T-cell (primary cell): ENCODE data around the gene AQP9. TPM values are rescaled to one million over a fixed set of nuclear protein-coding genes. Genes with fewer than 3 reads are reported as not detected.
"Not testable (repeated sequence)": the region's sequence is repeated elsewhere in the genome, so short reads cannot be mapped to it uniquely, and the experiment has no call there.

Source experiments
- ATAC-seq, 4 experiments: fragments of 200-7000 bp in 3 of 4; fragments of 150-1000 bp in 1 of 4; cut with Tn5 transposase; replicated peaks in 1 of 4; 1 replicate in 3 of 4; 2 replicates in 1 of 4; pipeline ENCODE4 v1.10.0; 2021; ENCODE audit warnings: moderate library complexity in 3 of 4, mild to moderate bottlenecking in 2 of 4, moderate number of reproducible peaks in 1 of 4
- CTCF ChIA-PET, 2 donors: fragments of 300-600 bp; sonication (Branson Sonifier 250); formaldehyde crosslinking; loops; one replicate each; lab custom pipeline; 2022; ENCODE audit warnings: antibody characterized with exemption in 2 of 2; lab: Charles Lee
- POLR2A ChIA-PET, 2 donors: fragments of 300-600 bp; sonication (Branson Sonifier 250); formaldehyde crosslinking; loops; one replicate each; lab custom pipeline; 2022; ENCODE audit warnings: antibody characterized with exemption in 2 of 2; lab: Charles Lee
- DNase-seq, 35 experiments: peaks; one replicate each; pipeline versions ENCODE4 v3.0.0 to v3.0.0-alpha.2; 2013 to 2023
- H3K27ac ChIP-seq: one replicate; pipeline ENCODE4 v1.5.1; 2013; ENCODE audit warnings: low read length
- H3K27me3 ChIP-seq, 2 experiments: replicated peaks in 1 of 2; 1 replicate in 1 of 2; 2 replicates in 1 of 2; pipeline versions ENCODE4 v1.6.1 to v1.7.0; 2013; ENCODE audit warnings: low read length in 1 of 2, mixed read lengths in 1 of 2; ENCODE audit not compliant: control insufficient read depth in 2 of 2, insufficient read depth in 2 of 2; ENCODE audit errors: extremely low read depth in 1 of 2
- H3K36me3 ChIP-seq, 2 donors: 1 replicate in 1 of 2; 2 replicates in 1 of 2; pipeline versions ENCODE4 v1.6.1 to v1.7.0; 2013; ENCODE audit warnings: low read length in 1 of 2; ENCODE audit not compliant: control insufficient read depth in 2 of 2, insufficient read depth in 1 of 2; ENCODE audit errors: extremely low read depth in 1 of 2
- H3K4me1 ChIP-seq, 2 experiments: 1 replicate in 1 of 2; 2 replicates in 1 of 2; pipeline versions ENCODE4 v1.6.1 to v1.7.0; 2013; ENCODE audit warnings: low read length in 2 of 2, mixed read lengths in 1 of 2; ENCODE audit not compliant: insufficient read depth in 2 of 2, control insufficient read depth in 1 of 2; ENCODE audit errors: extremely low read depth in 1 of 2
- H3K4me3 ChIP-seq, 2 donors: 1 replicate in 1 of 2; 2 replicates in 1 of 2; pipeline versions ENCODE4 v1.5.1 to v1.7.0; 2013; ENCODE audit warnings: mild to moderate bottlenecking in 2 of 2, low read length in 1 of 2, moderate library complexity in 1 of 2; ENCODE audit not compliant: control insufficient read depth in 1 of 2; ENCODE audit errors: extremely low read depth in 1 of 2
- H3K9me3 ChIP-seq: 2 replicates; pipeline ENCODE4 v1.7.0; 2013
- H3K27ac Mint-ChIP-seq, 2 donors: one replicate each; pipeline ENCODE4 v1.8.0; 2020 to 2021; ENCODE audit warnings: mild to moderate bottlenecking in 2 of 2, mixed read lengths in 2 of 2
- H3K27me3 Mint-ChIP-seq, 2 donors: one replicate each; pipeline ENCODE4 v1.8.0; 2021 to 2022; ENCODE audit warnings: mixed read lengths in 2 of 2
- H3K36me3 Mint-ChIP-seq: one replicate; pipeline ENCODE4 v1.8.0; 2021; ENCODE audit warnings: mixed read lengths
- H3K4me1 Mint-ChIP-seq, 3 donors: one replicate each; pipeline ENCODE4 v1.8.0; 2020 to 2022; ENCODE audit warnings: mixed read lengths in 3 of 3, mild to moderate bottlenecking in 1 of 3
- H3K4me3 Mint-ChIP-seq, 3 donors: one replicate each; pipeline ENCODE4 v1.8.0; 2020 to 2022; ENCODE audit warnings: mild to moderate bottlenecking in 3 of 3, mixed read lengths in 3 of 3, moderate library complexity in 3 of 3
- H3K9me3 Mint-ChIP-seq, 3 donors: one replicate each; pipeline ENCODE4 v1.8.0; 2020 to 2022; ENCODE audit warnings: mixed read lengths in 3 of 3
- WGBS: methylation state at CpG from one replicate; pipeline ENCODE4 v1.1.5; 2013; ENCODE audit warnings: missing lambda C conversion rate; ENCODE audit not compliant: insufficient coverage; 5-methylcytosine and 5-hydroxymethylcytosine counted together
- total RNA-seq, 35 experiments: library from RNA in 6 of 35; stranded (reverse) in 6 of 35; fragments of 120-200 nt in 1 of 35; gene quantifications; one replicate each; pipeline versions ENCODE4 v1.2.1 to v1.2.4 and lab custom pipeline; 2013 to 2026

The AQP9 gene
- total RNA-seq, 5 donors from 2014 or later (not counting 1 experiment from before 2014, with no cell fraction given), result 0.09 to 0.23 TPM; not detected in 3

- Histone ChIP-seq H3K27ac (no peak overlapping the region), H3K4me3 (no peak overlapping the region), H3K36me3 (no peaks in the 10 kb centered on the region), H3K9me3 (no peaks in the 10 kb centered on the region), H3K4me1 (peaks cover 0 to under 1% of the 10 kb centered on the region in 2 experiments), H3K27me3 (peaks cover 3 to 12% of the 10 kb centered on the region in 2 experiments)
- H3K36me3 Mint-ChIP-seq, result no peaks in the 10 kb centered on the region
- no peak overlapping the region for H3K4me3 Mint-ChIP-seq
- no peak overlapping the region for H3K27ac Mint-ChIP-seq
- ChIA-PET CTCF (no interaction called here), POLR2A (no interaction called here)
- 81% methylated on average over 1 of the region's 4 CpGs for WGBS
- DNase-seq (no peak), ATAC-seq (no peak)
- peaks cover 0 to 4% (median 0%) of the 10 kb centered on the region in 3 donors for H3K9me3 Mint-ChIP-seq
- H3K4me1 Mint-ChIP-seq, result peaks cover 0 to 4% (median 2%) of the 10 kb centered on the region in 3 donors
- H3K27me3 Mint-ChIP-seq, result peaks cover 35 to 57% of the 10 kb centered on the region in 2 donors
Measured at GRCh38 chr15:58190419-58190818, 52.2 kb downstream of the AQP9 start.

- H3K4me3 Mint-ChIP-seq, H3K27me3 ChIP-seq, POLR2A ChIA-PET, ATAC-seq, H3K9me3 Mint-ChIP-seq, H3K4me1 ChIP-seq, H3K27ac Mint-ChIP-seq, H3K27ac ChIP-seq, H3K4me3 ChIP-seq, H3K36me3 Mint-ChIP-seq, H3K36me3 ChIP-seq, H3K4me1 Mint-ChIP-seq, H3K9me3 ChIP-seq, DNase-seq: not testable (repeated sequence)
- CTCF ChIA-PET, result interaction anchor here in 1 of 2 donors (1.1 kb wide), 1 partner anchor 21 kb away, joined by 4 read pairs; no protein-coding TSS in a partner anchor
- WGBS, result 87% methylated on average over 8 of the region's 9 CpGs
- H3K27me3 Mint-ChIP-seq, result peaks cover 46 to 59% of the 10 kb centered on the region in 2 donors
Measured at GRCh38 chr15:58193636-58194035, 55.5 kb downstream of the AQP9 start.

GRCh38 chr15:58200739-58201138 lies 62.6 kb downstream of the AQP9 start:
- ATAC-seq, result no peak
- DNase-seq, result no peak
- WGBS, result 100% methylated on average over 2 of the region's 8 CpGs
- no peaks in the 10 kb centered on the region for H3K4me1 Mint-ChIP-seq
- H3K36me3 Mint-ChIP-seq, result no peaks in the 10 kb centered on the region
- H3K36me3 ChIP-seq, result no peaks in the 10 kb centered on the region
- POLR2A ChIA-PET, result no interaction called here
- H3K27me3 Mint-ChIP-seq, result peaks cover 17 to 23% of the 10 kb centered on the region in 2 donors
- peaks cover 0 to 4% of the 10 kb centered on the region in 2 experiments for H3K27me3 ChIP-seq
- no peaks in the 10 kb centered on the region for H3K4me1 ChIP-seq
- no peak overlapping the region for H3K4me3 ChIP-seq
- H3K4me3 Mint-ChIP-seq, result no peak overlapping the region
- H3K27ac Mint-ChIP-seq, result no peak overlapping the region
- H3K9me3 ChIP-seq, result no peaks in the 10 kb centered on the region
- no peaks in the 10 kb centered on the region for H3K9me3 Mint-ChIP-seq
- CTCF ChIA-PET, result no interaction called here
- no peak overlapping the region for H3K27ac ChIP-seq

- Mint-ChIP-seq H3K36me3 (no peaks in the 10 kb centered on the region), H3K27me3 (peaks cover 12 to 16% of the 10 kb centered on the region in 2 donors), H3K9me3 (no peaks in the 10 kb centered on the region), H3K4me3 (no peak overlapping the region), H3K4me1 (no peaks in the 10 kb centered on the region), H3K27ac (no peak overlapping the region)
- H3K4me1 ChIP-seq, result no peaks in the 10 kb centered on the region
- no peak for DNase-seq
- no peaks in the 10 kb centered on the region for H3K9me3 ChIP-seq
- POLR2A ChIA-PET, result no interaction called here
- H3K4me3 ChIP-seq, result no peak overlapping the region
- H3K27me3 ChIP-seq, result peaks cover 0 to 4% of the 10 kb centered on the region in 2 experiments
- no peak overlapping the region for H3K27ac ChIP-seq
- H3K36me3 ChIP-seq, result no peaks in the 10 kb centered on the region
- CTCF ChIA-PET, result no interaction called here
- ATAC-seq, result no peak
Measured at GRCh38 chr15:58201516-58201915, 63.3 kb downstream of the AQP9 start.

GRCh38 chr15:58203537-58203936 lies 65.4 kb downstream of the AQP9 start:
- Histone ChIP-seq H3K4me1 (no peaks in the 10 kb centered on the region), H3K9me3 (no peaks in the 10 kb centered on the region), H3K27ac (no peak overlapping the region), H3K36me3 (no peaks in the 10 kb centered on the region), H3K4me3 (no peak overlapping the region), H3K27me3 (peaks cover 0 to 4% of the 10 kb centered on the region in 2 experiments)
- Mint-ChIP-seq H3K4me3 (no peak overlapping the region), H3K4me1 (no peaks in the 10 kb centered on the region), H3K9me3 (no peaks in the 10 kb centered on the region), H3K27ac (no peak overlapping the region), H3K27me3 (peaks cover 1 to 8% of the 10 kb centered on the region in 2 donors), H3K36me3 (no peaks in the 10 kb centered on the region)
- no peak for DNase-seq
- ChIA-PET CTCF (no interaction called here), POLR2A (no interaction called here)
- ATAC-seq, result no peak
- WGBS, result no CpG with 5 or more reads among the region's 4 CpGs

- Histone ChIP-seq H3K9me3 (no peaks in the 10 kb centered on the region), H3K4me1 (peaks cover 0 to 4% of the 10 kb centered on the region in 2 experiments), H3K36me3 (no peaks in the 10 kb centered on the region), H3K27me3 (no peaks in the 10 kb centered on the region), H3K4me3 (no peak overlapping the region), H3K27ac (no peak overlapping the region)
- 100% methylated on average over 2 of the region's 9 CpGs for WGBS
- CTCF ChIA-PET, result interaction anchor here in 1 of 2 donors (0.7 kb wide), 1 partner anchor 9 kb away, joined by 7 read pairs; no protein-coding TSS in a partner anchor
- ATAC-seq (no peak), DNase-seq (no peak)
- no peak overlapping the region for H3K4me3 Mint-ChIP-seq
- no peaks in the 10 kb centered on the region for H3K9me3 Mint-ChIP-seq
- POLR2A ChIA-PET, result no interaction called here
- H3K36me3 Mint-ChIP-seq, result no peaks in the 10 kb centered on the region
- peaks cover 0 to under 1% of the 10 kb centered on the region in 2 donors for H3K27me3 Mint-ChIP-seq
- peaks cover 0 to 3% (median 2%) of the 10 kb centered on the region in 3 donors for H3K4me1 Mint-ChIP-seq
- H3K27ac Mint-ChIP-seq, result no peak overlapping the region
Measured at GRCh38 chr15:58206151-58206550, 68.0 kb downstream of the AQP9 start.

- POLR2A ChIA-PET, result not testable (repeated sequence)
Measured at GRCh38 chr15:58208217-58208616, 70.0 kb downstream of the AQP9 start.

More at GRCh38 chr15:58208217-58208616, 70.0 kb downstream of the AQP9 start:
- H3K27me3 Mint-ChIP-seq, H3K9me3 ChIP-seq, H3K4me1 Mint-ChIP-seq, DNase-seq, H3K4me3 ChIP-seq, H3K9me3 Mint-ChIP-seq, H3K36me3 ChIP-seq, ATAC-seq, H3K27me3 ChIP-seq, H3K4me3 Mint-ChIP-seq, H3K4me1 ChIP-seq, H3K36me3 Mint-ChIP-seq, CTCF ChIA-PET: not testable (repeated sequence)
- H3K27ac ChIP-seq, result peak overlapping the region; percentile 68
- 93% methylated on average over 2 of the region's 6 CpGs for WGBS
- H3K27ac Mint-ChIP-seq, result peak overlapping the region in 1 of 2 donors; percentile 51
